OCI-LY1 (cell line): ENCODE data around the gene PDCD6IP.

Experiments used
- H2AFZ ChIP-seq: fragments of 200-600 bp; sonication (generic), shearing (Covaris generic); 2 replicates; pipeline ENCODE4 v1.6.0; 2014; ENCODE audit warnings: antibody characterized with exemption, mild to moderate bottlenecking, low read length
- H3F3A ChIP-seq: fragments of 200-600 bp; sonication (generic), shearing (Covaris generic); 2 replicates; pipeline ENCODE4 v1.6.0; 2014; ENCODE audit warnings: mild to moderate bottlenecking, antibody characterized with exemption, low read length, moderate library complexity; ENCODE audit not compliant: insufficient read depth
- H3K27ac ChIP-seq: fragments of 200-600 bp; sonication (generic); 2 replicates; pipeline ENCODE4 v1.5.1; 2014; ENCODE audit warnings: low read length, mixed run types, mild to moderate bottlenecking, low read depth; ENCODE audit not compliant: poor library complexity, severe bottlenecking
- H3K27me3 ChIP-seq: fragments of 200-600 bp; sonication (generic); 2 replicates; pipeline ENCODE4 v1.6.0; 2014; ENCODE audit warnings: antibody characterized with exemption, mild to moderate bottlenecking, low read length, moderate library complexity; ENCODE audit not compliant: insufficient read depth
- H3K36me3 ChIP-seq: fragments of 200-600 bp; sonication (generic); 2 replicates; pipeline ENCODE4 v1.6.1; 2014; ENCODE audit warnings: mild to moderate bottlenecking, antibody characterized with exemption, low read length, moderate library complexity, mixed read lengths; ENCODE audit not compliant: insufficient read depth
- H3K4me1 ChIP-seq: fragments of 200-600 bp; sonication (generic); 2 replicates; pipeline ENCODE4 v1.5.1; 2014; ENCODE audit warnings: mild to moderate bottlenecking, low read length, moderate library complexity; ENCODE audit not compliant: insufficient read depth, severe bottlenecking
- H3K4me2 ChIP-seq: fragments of 200-600 bp; sonication (generic), shearing (Covaris generic); 2 replicates; pipeline ENCODE4 v1.6.1; 2014; ENCODE audit warnings: low read length
- H3K4me3 ChIP-seq: fragments of 200-600 bp; sonication (generic); 2 replicates; pipeline ENCODE4 v1.5.1; 2014; ENCODE audit warnings: low read length, low read depth, mild to moderate bottlenecking, mixed read lengths; ENCODE audit not compliant: poor library complexity, severe bottlenecking
- H3K79me2 ChIP-seq: fragments of 200-600 bp; shearing (Covaris generic); 2 replicates; pipeline ENCODE4 v1.6.1; 2016; ENCODE audit warnings: mixed run types, low read length, mixed read lengths; ENCODE audit not compliant: insufficient read depth
- H3K9ac ChIP-seq: fragments of 200-600 bp; sonication (generic), shearing (Covaris generic); 2 replicates; pipeline ENCODE4 v1.6.1; 2014; ENCODE audit warnings: mild to moderate bottlenecking, low read length, mixed read lengths
- H3K9me2 ChIP-seq: fragments of 200-600 bp; sonication (generic), shearing (Covaris generic); 2 replicates; pipeline ENCODE4 v1.6.1; 2014; ENCODE audit warnings: low read depth, mild to moderate bottlenecking, low read length, mixed read lengths
- H3K9me3 ChIP-seq: fragments of 200-600 bp; shearing (Covaris generic); 2 replicates; pipeline ENCODE4 v1.6.1; 2014; ENCODE audit warnings: low read length, mixed read lengths
- H4K20me1 ChIP-seq: fragments of 200-600 bp; sonication (generic), shearing (Covaris generic); 2 replicates; pipeline ENCODE4 v1.6.0; 2016; ENCODE audit warnings: mild to moderate bottlenecking, low read length; ENCODE audit not compliant: insufficient read depth
- CTCF ChIP-seq: fragments of 200-600 bp; sonication (generic), shearing (Covaris generic); IDR thresholded peaks from 2 replicates; pipeline ENCODE4 v1.5.1; 2017; ENCODE audit warnings: mild to moderate bottlenecking, antibody characterized with exemption, low read length, moderate library complexity, mixed read lengths
- EZH2 ChIP-seq: fragments of 200-600 bp; sonication (generic), shearing (Covaris generic); IDR thresholded peaks from 2 replicates; pipeline ENCODE4 v1.8.0; 2017; ENCODE audit warnings: borderline replicate concordance, mixed run types, mild to moderate bottlenecking, antibody characterized with exemption, low read length, moderate library complexity, mixed read lengths

The PDCD6IP gene

DNA sequence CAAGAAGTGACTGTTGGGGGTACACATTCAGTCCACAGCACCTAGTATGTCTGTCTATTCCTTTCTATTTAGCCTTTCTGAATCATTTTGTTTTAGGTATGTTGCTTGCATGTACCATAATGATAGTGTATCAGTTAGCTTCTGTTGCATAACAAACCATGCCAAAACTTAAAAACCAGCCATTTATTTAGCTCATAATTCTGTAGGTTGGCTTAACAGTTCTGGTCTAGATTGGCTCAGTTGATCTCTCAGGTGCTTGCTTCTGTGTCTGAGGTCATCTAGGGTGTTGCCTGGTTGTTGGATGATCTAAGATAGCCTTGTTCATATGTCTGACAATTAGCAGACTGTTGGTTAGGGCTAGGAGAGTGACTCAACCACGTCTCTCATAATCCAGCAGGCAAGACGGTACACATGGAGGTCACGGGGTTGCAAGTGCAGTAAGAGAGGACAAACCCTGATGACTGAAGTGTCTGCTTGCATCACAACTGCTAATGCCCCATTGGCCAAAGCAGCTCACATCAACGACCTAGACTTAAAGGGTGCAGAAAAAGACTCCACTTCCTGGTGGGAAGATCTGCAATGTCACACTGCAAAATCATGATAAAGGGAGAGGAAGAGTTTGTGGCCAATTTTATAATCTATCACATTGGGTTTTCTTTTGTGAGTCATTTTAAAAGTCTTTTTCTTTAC is 6.8 kb upstream of the PDCD6IP start:
- H2AFZ ChIP-seq, result no peak overlapping the region
- no peaks in the 10 kb centered on the region for H3K27me3 ChIP-seq
- H3K4me1 ChIP-seq, result no peaks in the 10 kb centered on the region
- no peaks in the 10 kb centered on the region for H3K9me2 ChIP-seq
- H4K20me1 ChIP-seq, result no peaks in the 10 kb centered on the region
- H3F3A ChIP-seq, result no peaks in the 10 kb centered on the region
- H3K36me3 ChIP-seq, result no peaks in the 10 kb centered on the region
- no peak overlapping the region for H3K9ac ChIP-seq
- H3K79me2 ChIP-seq, result no peaks in the 10 kb centered on the region
- no peak overlapping the region for H3K27ac ChIP-seq
- no peak overlapping the region for H3K4me3 ChIP-seq
- H3K4me2 ChIP-seq, result no peak overlapping the region
- no peaks in the 10 kb centered on the region for H3K9me3 ChIP-seq
- TF ChIP-seq EZH2, result no peak
- no peak for TF ChIP-seq CTCF

DNA sequence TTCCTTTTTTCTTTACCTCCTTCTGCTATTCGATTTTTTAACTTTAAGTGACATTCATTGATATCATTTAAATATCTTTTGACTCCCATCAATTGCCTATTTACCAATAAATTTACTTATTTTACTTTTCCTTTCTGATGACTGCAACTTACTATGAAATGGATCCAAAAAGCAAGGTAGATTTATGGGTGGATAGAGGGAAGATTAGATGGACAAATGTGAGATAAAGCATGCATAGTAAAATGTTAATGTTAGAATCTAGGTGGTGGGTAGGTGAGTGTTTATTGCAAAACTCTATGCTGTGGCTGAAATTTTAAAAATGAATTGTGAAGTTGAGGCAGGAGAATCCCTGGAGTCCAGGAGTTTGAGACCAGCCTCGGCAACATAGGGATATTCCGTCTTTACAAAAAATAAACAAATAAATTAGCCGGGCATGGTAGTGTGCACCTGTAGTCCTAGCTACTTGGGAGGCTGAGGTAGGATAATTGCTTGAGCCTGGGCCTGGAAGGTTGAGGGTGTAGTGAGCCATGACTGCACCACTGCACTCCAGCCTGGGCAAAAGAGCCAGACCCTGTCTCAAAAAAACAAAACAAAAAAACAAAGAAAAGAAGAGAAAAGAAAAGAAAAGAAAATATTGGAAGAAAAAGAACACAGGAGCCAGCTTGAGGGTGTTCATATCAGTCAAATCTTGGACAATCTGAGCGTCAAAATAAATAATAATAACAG is 6.1 kb upstream of the PDCD6IP start:
- H3K4me1 ChIP-seq, result peaks cover 2% of the 10 kb centered on the region
- H3K36me3 ChIP-seq, result no peaks in the 10 kb centered on the region
- no peaks in the 10 kb centered on the region for H3K27me3 ChIP-seq
- H2AFZ ChIP-seq, result no peak overlapping the region
- no peaks in the 10 kb centered on the region for H4K20me1 ChIP-seq
- no peak overlapping the region for H3K4me3 ChIP-seq
- no peak overlapping the region for H3K9ac ChIP-seq
- no peaks in the 10 kb centered on the region for H3K9me3 ChIP-seq
- no peak overlapping the region for H3K4me2 ChIP-seq
- no peaks in the 10 kb centered on the region for H3F3A ChIP-seq
- no peak overlapping the region for H3K27ac ChIP-seq
- no peaks in the 10 kb centered on the region for H3K9me2 ChIP-seq
- H3K79me2 ChIP-seq, result no peaks in the 10 kb centered on the region
- TF ChIP-seq CTCF, result no peak

- no peak overlapping the region for H3K9ac ChIP-seq
- H3K27ac ChIP-seq, result no peak overlapping the region
- no peaks in the 10 kb centered on the region for H3K9me3 ChIP-seq
- no peak overlapping the region for H3K4me2 ChIP-seq
- H3K27me3 ChIP-seq, result no peaks in the 10 kb centered on the region
- H3K4me3 ChIP-seq, result no peak overlapping the region
- H3K4me1 ChIP-seq, result peaks cover 21% of the 10 kb centered on the region
- H3K36me3 ChIP-seq, result no peaks in the 10 kb centered on the region
- no peak overlapping the region for H2AFZ ChIP-seq
- H3K79me2 ChIP-seq, result peaks cover 10% of the 10 kb centered on the region
- H3F3A ChIP-seq, result no peaks in the 10 kb centered on the region
- H3K9me2 ChIP-seq, result no peaks in the 10 kb centered on the region
- H4K20me1 ChIP-seq, result no peaks in the 10 kb centered on the region
- TF ChIP-seq EZH2, result no peak
- no peak for TF ChIP-seq CTCF
These were observed 3.3 kb upstream of the PDCD6IP start for GRCh38 chr3:33795131-33795530.
